GM21619 (cell line): ENCODE results near the gene DDX52.
"Not testable (repeated sequence)": the region's sequence is repeated elsewhere in the genome, so short reads cannot be mapped to it uniquely, and the experiment has no call there.

Experiments used
- ATAC-seq: cut with Tn5 transposase; IDR thresholded peaks from one replicate; pipeline ENCODE4 v1.9.1; 2021; ENCODE audit not compliant: unreplicated experiment

DDX52 gene, protein sequence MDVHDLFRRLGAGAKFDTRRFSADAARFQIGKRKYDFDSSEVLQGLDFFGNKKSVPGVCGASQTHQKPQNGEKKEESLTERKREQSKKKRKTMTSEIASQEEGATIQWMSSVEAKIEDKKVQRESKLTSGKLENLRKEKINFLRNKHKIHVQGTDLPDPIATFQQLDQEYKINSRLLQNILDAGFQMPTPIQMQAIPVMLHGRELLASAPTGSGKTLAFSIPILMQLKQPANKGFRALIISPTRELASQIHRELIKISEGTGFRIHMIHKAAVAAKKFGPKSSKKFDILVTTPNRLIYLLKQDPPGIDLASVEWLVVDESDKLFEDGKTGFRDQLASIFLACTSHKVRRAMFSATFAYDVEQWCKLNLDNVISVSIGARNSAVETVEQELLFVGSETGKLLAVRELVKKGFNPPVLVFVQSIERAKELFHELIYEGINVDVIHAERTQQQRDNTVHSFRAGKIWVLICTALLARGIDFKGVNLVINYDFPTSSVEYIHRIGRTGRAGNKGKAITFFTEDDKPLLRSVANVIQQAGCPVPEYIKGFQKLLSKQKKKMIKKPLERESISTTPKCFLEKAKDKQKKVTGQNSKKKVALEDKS

DNA sequence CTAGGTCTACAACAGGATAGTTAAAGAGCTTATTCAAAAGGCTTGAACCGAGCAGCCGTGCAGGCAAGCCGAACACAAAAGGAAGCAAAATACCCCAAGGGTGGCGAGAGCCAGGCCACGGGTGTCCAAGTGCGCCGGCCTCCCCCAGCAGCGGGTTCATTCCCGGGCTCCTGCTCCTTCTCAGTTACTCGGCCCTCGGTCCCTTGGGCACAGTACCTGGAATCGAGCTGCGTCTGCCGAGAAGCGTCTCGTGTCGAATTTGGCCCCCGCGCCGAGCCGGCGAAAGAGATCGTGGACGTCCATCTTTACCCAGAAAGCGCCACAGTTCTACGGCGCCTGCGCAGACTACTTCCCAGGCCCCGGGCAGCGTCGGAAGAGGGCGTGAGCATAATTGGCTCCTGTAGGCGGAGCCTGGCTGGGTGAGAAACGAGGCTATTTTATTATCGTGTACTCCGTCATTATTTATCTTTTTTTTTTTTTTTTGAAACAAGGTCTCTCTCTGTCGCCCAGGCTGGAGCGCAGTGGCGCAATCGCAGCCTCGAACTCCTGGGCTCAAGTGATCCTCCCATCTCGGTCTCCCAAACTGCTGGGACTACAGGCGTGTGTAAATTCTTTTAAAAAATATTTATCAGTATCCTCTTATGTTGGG lies at the start of gene DDX52:
Gene DDX52, minus strand, starts transcription at position 329 of the 649 bp plus-strand sequence. Its CDS starts 26 bp downstream, at position 303.
- ATAC-seq = no peak

DNA sequence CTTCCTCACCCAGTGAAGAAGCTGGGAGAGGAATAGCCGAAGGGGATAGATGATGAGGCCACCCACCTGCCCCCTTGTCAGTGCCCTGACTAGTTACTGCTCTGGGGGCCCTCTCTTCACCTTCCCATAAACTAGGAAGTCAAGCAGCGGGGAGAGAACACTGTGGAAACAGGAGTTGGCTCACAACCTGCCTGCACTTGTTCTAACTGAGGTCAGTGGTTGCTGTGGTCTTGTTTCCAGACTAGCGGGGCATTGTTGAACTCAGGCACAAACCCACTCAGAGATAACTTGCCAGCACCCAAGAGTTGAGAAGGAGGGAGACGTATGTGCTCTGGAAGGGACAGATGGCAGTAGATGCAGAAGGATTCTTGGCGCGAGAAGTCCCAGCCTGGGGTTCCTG lies 48.6 kb upstream of the DDX52 start:
- ATAC-seq = no peak

DNA sequence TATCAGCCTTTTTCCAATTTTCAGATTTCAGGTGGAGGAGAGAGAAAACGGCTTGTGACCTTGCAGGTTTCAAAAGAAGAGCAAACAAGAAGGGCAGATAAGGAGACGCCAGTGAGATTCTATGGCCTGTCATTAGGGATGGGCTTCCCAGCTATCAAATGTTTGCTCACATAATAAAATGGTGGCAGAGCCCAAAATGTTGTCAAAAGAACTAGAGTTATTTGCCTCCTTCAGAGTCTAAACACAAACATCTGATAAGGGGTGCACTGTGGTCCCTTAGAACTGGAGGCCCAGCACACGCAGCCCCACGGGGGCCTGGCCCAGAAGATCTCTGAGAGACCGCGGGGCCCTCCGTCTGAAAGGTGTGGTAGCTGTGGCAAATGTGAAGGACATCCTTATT lies 46.1 kb upstream of the DDX52 start:
- ATAC-seq = no peak

DNA sequence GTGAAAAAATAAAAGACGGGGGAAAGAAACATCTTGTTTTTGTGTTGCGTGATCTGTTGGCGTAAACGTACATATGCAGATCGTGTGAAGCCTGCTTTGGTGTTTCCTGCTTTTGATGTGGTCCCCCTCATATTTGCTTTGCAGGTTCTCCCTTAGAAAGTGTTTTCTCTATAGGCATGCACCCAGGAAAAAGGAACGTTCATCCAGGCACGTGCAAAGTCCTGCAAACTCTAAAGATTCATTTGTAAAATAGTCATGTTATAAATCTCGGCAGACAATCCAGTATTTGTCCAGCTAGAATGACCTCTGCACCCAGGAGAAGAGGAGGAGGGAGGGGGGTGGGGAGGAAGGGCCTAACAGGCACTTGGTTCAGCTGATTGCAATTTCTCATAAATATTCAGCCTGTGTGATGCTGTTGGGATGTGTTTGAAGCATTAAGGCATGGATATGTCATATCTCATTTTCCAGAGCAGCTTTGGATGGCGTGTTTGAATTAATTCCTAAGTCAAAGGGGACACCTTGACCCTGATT lies 40.3 kb upstream of the DDX52 start:
- ATAC-seq = no peak

DNA sequence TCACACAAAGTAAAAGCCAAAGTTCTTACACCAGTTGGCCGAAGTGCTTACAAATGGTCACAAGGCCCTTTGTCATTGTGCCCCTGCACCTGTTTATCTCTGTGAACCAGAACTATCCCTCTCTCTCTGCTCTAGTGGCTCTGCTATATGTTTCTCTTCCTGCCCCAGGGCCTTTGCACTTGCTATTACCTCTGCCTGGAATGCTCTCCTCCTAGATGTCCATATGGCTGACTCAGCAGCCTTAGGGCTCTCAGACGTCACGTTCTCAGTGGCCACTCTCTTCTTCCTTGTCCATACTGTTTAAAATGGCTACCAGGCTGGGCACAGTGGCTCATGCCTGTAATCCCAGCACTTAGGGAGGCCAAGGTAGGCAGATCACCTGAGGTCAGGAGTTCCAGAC lies 38.8 kb upstream of the DDX52 start:
- no peak for ATAC-seq

DNA sequence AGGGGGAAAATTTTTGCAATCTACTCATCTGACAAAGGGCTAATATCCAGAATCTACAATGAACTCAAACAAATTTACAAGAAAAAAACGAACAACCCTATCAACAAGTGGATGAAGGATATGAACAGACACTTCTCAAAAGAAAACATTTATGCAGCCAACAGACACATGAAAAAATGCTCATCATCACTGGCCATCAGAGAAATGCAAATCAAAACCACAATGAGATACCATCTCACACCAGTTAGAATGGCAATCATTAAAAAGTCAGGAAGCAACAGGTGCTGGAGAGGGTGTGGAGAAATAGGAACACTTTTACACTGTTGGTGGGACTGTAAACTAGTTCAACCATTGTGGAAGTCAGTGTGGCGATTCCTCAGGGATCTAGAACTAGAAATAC lies 36.7 kb upstream of the DDX52 start:
- ATAC-seq = not testable (repeated sequence)

DNA sequence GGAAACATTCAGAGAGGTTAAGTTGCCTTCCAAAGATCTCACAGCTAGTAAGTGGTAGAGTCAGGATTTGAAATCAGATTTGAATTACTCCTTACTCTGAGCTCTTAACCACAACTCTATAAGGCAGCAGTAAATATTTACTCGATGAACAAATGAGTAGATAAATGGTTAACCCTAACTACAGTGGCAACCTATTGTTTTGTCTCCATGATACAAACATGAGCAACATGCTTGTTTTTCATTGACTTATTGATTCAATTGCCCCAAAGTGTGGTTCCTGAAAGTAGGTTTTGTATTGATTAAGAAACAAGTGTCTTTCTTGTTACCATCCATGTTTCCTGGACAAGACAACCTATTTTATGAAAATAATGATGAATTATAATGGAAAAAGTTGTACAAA lies 34.8 kb upstream of the DDX52 start:
- ATAC-seq = no peak

DNA sequence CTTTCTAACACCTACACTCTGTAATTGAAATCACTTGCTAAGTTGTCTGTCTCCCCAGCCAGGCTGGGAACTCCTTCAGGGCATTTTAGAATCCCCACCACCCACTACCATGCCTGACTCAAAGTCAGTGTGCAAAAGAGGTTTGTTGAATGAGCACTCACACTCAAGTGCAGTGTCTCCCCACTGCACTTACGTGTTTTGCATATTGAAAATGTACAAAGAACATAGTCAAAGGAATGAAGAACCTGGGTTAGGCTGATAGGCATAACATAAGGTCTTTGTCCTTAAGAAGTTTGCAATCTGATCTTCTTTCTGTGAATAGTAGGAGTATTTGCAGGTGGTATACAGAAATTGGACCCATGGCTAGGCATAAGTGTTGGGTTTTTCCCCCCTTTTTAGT lies 33.8 kb upstream of the DDX52 start:
- no peak for ATAC-seq

DNA sequence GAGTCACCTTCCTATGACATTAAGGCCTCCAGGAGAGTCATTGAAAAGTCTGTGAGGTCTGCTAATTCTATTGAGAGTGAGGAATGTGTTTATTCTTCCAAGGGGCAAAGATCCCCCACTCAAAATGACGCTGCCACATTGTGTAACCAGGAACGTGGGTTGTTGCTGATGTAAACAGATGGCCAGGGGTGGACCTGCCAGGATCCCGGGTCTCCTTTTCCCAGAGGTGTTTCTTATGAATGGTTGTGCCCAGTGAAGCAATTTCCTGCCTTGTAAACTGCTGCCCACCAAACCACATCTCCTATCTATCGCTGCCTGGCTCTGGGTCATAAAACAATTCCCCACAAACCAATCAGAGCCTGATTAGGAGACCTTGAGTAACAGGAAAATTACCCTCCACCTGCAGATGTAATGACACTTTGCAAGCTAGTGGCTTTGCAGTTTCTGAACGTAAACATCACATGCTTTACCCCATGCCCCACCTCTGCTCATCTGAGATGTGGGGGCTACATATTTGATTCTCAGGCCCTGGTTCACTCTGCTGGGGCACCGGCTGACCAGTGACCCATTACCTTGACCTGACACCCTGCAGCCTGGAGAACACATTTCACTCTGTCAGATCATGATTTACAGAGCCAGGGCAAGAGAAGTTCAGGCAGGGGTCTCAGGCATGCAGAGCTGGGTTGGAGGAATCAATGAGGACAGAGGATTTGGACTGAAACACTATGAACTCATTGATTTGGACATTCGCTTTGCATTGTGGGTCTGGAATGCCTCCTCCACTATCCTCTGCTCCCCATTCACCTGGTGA lies 33.1 kb upstream of the DDX52 start:
- ATAC-seq = no peak

DNA sequence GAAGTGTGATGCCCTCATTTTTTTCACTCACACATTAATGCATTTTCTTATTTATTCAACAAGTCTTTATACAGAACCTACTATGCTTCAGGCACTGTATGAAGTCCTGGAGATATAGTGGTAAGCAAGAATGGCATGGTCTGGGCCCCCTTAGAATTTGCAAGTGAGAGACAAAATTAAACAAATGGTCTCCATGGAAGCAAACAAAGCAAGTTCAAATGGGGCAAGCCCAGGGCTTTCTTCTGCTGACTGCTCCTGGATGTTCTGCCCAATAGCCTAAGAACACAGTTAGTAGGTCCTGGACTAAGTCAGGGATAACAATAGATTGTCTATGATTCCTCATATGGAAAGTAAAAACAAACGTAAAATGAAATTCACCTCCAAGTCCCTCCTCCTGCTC lies 31.3 kb upstream of the DDX52 start:
- no peak for ATAC-seq

DNA sequence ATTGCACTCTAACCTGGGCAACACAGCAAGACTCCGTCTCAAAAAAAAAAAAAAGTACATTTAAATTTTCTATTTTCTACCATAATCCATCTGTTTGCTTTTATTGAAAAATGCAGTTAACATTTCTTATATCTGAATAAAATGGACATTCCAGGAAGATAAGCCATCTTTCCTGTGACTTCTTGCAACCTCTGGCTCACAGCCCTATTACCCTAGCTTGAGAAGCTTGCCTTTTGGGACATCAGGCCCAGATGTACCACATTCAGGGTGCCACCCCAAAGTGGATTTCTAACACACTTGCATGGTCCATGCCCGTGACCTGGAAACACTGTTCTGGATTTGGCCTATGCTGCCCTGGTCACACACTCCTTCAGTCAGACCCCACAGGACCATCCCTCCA lies 30.1 kb upstream of the DDX52 start:
- no peak for ATAC-seq

DNA sequence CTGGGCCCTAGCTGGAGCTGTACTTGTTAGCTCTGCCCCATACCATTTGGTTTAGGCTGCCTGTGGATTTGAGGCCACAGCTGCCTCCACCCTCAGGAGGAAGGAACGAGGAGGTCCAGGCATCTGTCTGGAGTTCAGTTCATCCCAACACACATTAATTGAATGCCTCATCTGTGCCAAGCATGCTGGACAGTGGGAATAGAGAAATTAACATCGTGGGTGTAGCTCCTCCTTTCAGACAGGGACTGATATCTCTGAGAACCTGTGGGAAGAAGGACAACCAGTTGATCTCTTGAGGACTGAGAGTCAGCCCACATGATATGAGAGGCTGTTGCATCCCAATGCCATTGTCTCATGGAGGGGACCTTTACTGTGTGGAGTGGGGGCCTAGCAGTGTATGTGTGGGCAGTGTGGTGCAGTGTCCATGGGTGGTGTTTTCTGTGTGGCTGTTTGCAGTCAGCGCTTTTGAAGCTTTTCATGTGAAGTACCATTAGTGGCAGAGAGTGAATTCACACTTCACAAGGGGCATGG lies 29.4 kb upstream of the DDX52 start:
- ATAC-seq = no peak

DNA sequence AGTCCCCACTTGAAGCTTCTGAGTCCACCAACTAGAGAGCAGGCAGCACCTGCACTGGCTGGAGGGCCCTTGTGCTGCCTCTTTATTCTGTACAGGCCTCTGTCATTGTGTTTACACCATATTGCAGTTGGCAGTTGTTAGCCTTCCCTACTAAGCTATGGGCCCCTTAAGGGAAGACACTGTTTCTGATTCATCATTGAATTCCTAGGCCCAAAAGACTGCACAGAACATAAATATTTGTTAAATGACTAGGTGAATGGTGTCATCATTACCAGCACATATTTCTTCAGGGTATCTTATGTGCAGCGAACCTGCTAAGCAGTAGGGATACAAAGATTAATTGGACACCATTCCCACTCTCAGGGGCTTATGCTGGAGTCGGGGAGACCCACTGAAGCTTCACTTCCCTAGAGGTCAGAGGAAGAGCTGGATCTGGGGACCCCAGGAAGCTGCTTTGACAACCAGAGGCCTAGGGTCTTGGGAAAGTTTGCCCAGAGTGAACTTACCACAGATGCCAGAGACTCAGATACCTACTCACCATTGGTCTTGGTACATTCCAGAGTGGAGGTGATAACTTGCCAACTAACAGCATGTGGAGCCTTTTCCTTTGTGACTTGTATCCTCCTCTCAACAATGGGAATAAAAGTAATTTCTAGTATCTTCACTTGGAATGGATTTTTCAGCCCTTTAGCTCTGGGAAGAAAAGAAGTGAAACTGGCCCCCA lies 28.7 kb upstream of the DDX52 start:
- ATAC-seq = no peak

DNA sequence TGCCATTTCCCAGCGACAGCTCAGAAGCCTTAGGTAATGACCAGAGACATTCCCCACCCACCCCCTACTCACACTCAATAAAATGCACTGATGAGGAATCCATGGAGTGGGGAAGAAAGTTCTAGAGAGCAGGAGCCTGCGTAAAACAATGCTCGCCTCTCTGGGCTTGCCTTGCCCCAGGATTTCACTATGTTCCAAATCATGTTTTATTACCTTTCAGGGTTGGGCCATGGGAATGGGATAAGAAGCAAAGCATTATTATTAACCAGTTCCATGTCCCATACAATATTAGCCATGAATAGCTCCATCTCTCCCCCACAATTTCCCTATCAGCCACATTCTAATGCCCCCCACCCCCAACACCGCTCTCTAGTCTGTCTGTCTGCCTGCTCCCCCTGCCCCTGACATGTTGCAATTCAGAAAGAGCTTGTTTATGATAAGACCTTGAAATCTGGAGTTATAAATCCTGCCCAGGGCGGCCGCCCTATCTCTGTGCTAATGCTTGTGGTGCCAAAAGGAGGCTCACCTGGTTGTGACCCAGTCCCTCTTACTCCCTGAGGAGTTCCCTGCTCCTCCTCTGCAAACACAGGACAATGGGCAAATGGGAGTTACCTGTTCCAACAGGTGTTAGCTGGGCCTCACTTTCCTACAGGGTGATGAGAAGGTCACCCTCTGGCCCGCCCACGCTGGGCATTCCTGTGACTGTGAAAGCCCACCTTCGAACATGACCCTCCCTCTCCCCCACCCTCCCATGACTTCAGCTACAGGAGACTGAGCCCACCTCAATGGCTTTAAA lies 28.0 kb upstream of the DDX52 start:
- ATAC-seq = no peak

DNA sequence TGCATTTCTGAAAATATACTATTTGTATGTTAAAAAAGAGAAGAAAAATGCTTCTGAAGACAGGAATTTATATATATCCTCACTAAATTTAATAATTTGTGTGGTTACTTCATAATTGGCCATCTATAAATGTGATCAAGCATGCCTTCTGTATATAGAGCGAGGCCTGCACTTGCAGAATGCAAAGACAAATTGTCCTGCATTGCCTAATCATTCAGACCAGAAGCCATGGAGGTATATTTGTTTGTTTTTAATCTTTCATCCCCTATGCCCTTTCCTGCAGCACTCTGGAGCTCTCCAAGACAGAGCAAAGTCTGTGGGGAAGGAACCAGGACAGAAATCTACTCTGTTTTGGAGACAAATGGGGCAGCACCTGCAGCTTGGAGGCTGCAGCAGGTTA lies 23.8 kb upstream of the DDX52 start:
- ATAC-seq = no peak

DNA sequence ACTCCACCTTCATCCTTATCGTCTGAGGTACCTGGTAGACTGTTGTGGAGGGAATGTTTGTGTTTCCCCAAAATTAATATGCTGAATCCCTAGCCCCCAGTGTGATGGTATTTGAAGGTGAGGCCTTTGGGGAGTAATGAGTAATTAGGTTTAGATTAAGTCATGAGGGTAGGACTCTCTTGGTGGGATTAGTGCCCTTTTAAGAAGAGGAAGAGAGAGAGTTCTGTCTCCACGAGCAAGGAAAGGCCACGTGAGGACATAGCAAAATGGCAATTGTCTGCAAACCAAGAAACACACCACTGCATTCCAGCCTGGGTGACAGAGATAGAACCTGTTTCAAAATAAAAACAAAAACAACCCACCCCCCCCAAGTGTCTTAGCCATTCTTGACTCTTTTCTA lies 21.0 kb upstream of the DDX52 start:
- no peak for ATAC-seq

DNA sequence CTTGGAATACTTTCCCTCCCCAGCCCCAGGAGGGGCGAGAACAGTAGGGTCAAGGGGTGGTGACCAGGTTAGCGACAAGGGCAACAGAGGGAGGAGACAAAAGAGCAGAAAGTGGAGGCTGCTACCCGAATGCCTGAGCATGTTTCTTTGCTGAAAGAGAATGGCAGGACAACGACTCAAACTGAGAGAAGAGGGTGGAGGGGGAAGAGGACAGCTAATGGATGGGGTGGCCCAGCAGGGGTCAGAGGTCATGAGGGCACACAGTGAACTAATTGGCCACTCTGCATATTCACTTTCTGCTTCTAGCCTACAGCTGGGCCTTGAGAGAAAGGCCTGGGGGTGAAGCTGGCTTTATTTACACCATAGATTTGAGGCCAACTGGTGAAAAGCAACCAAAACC lies 19.1 kb upstream of the DDX52 start:
- no peak for ATAC-seq

DNA sequence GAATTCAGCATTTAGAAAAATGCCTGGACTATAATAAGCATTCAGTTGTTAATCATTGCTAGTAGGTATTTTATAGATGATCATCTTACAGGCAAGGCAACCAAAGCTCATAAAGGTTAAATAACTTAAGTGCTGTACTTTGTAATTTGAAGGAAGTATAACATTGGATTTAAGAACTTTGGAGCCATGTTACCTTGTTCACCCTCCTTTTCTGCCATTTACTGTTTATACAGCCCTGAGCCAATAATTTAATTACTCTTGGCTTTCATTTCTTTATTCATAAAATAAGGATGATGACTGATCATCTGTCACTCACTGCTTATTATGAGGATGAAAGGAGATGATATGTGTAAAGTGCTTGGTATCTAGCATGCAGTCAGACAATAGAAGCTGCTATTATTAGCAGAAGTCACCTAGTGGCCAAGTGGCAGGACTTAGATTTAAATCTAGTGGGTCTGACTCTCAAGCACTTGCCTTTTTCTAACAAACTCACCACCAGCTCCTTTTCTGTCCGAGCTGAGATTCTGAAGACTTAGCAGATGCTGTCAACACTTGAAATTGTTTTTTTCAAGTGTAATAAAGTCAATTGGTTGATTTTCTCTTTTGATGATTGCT lies 18.3 kb upstream of the DDX52 start:
- no peak for ATAC-seq

DNA sequence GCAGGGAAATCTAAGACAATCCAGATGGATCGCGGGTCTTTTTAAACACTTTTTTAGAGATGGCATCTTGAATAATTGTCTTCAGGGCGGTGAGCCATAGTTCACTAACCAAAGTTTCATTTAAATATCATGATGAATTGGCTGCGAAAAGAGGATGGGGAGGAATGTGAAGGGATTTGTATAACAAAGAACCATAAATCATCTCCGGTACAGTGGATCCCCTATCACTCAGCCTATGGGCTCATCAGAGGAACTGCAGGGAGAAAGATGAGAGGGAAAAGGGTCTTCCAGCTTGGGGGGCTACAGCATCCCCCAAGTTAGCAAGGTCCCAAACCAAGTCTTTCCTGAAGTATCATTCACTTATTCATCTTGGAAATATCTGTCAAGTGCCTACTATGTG lies 16.7 kb upstream of the DDX52 start:
- no peak for ATAC-seq
